Adrenal gland (tissue), 12 donors: ENCODE measurements around the gene ZP2. TPM values are rescaled to one million over a fixed set of nuclear protein-coding genes. Genes with fewer than 3 reads are reported as not detected.

Source experiments
- DNase-seq, 7 donors: peaks; one replicate each; pipeline ENCODE4 v3.0.0-alpha.2; 2019 to 2020
- H3K27ac ChIP-seq, 5 donors: fragments of 200-600 bp; sonication (generic) in 4 of 5; 1 replicate in 3 of 5; 2 replicates in 2 of 5; pipeline versions ENCODE4 v1.5.1 to v1.8.0; 2016 to 2020; ENCODE audit warnings: mild to moderate bottlenecking in 1 of 5
- H3K27me3 ChIP-seq: fragments of 200-600 bp; 2 replicates; pipeline ENCODE4 v1.8.0; 2021
- H3K36me3 ChIP-seq, 2 donors: fragments of 200-600 bp; replicated peaks in 1 of 2; 1 replicate in 1 of 2; 2 replicates in 1 of 2; pipeline versions ENCODE4 v1.5.1 to v1.8.0; 2018 to 2022
- H3K4me1 ChIP-seq, 2 donors: fragments of 200-600 bp; replicated peaks in 1 of 2; 1 replicate in 1 of 2; 2 replicates in 1 of 2; pipeline versions ENCODE4 v1.5.1 to v1.8.0; 2018 to 2021
- H3K4me3 ChIP-seq, 4 donors: fragments of 200-600 bp; sonication (generic) in 3 of 4; one replicate each; pipeline ENCODE4 v1.5.1; 2016 to 2018
- H3K9me3 ChIP-seq, 3 donors: fragments of 200-600 bp; sonication (generic) in 1 of 3; replicated peaks in 1 of 3; 1 replicate in 2 of 3; 2 replicates in 1 of 3; pipeline versions ENCODE4 v1.5.1 to v1.8.0; 2016 to 2021
- POLR2A ChIP-seq, 2 donors: fragments of 450-650 bp; IDR thresholded peaks; one replicate each; pipeline ENCODE4 v1.6.1; 2017; ENCODE audit warnings: antibody characterized with exemption in 2 of 2, mild to moderate bottlenecking in 2 of 2, moderate library complexity in 1 of 2
- WGBS, 4 donors: extraction: QIAGEN DNeasy Blood & Tissue Kit in 2 of 4; methylation state at CpG; one replicate each; pipeline versions ENCODE4 v1.1.5 to v1.1.7; 2013 to 2017; 5-methylcytosine and 5-hydroxymethylcytosine counted together
- intact Hi-C, 2 donors: fragments of 100-400 bp; cut with DNase I; formaldehyde crosslinking; loops; one replicate each; pipeline versions ENCODE4 v1.14.1 to v1.15.0; 2022 to 2023
- polyA plus RNA-seq, 3 donors: library from polyadenylated mRNA; stranded (reverse); fragments of 200-250 nt in 2 of 3; fragments of 350-450 nt in 1 of 3; fragmentation: Illumina TruSeq in 1 of 3; extraction: RNeasy Lipid Tissue Mini Kit (QIAGEN cat#74804) in 1 of 3; gene quantifications; one replicate each; pipeline ENCODE4 v1.2.3, GENCODE V29; 2013 to 2014
- total RNA-seq, 9 donors: library from RNA; depleted of rRNA in 4 of 9; stranded (reverse); fragments of >200 nt in 4 of 9; fragments of 120-200 nt in 1 of 9; fragmentation: NEBNext Ultra II Directional in 1 of 9; extraction: Animal tissue kit (Norgen Biotek cat#: 25700) in 1 of 9; gene quantifications; one replicate each; pipeline versions ENCODE4 v1.1.0 to v1.2.4, GENCODE V29; 2013 to 2023
- TF ChIP-seq, protein P1 (sequence below), 6 experiments: fragments of 450-650 bp in 4 of 6; fragments of 200-600 bp in 2 of 6; sonication (generic) in 1 of 6; IDR thresholded peaks; 1 replicate in 5 of 6; 2 replicates in 1 of 6; pipeline versions ENCODE4 v1.5.1 to v1.8.0; 2016 to 2021; ENCODE audit warnings: antibody characterized with exemption in 6 of 6, mild to moderate bottlenecking in 2 of 6, moderate library complexity in 1 of 6
- donor health status: healthy with polysubstance abuse.
- donor health status: Bipolar disorder and iron deficiency.
- donor health status: DM: yes; HTN: yes; CAD: no.
- donor health status: DM: no; HTN: no; CAD: no.
- donor health status: DM: no; HTN: no; CAD: no.
- donor health status: DM: yes; HTN: yes; CAD: no.

ZP2 gene
- total and polyA plus RNA-seq, 12 donors = not detected

DNA sequence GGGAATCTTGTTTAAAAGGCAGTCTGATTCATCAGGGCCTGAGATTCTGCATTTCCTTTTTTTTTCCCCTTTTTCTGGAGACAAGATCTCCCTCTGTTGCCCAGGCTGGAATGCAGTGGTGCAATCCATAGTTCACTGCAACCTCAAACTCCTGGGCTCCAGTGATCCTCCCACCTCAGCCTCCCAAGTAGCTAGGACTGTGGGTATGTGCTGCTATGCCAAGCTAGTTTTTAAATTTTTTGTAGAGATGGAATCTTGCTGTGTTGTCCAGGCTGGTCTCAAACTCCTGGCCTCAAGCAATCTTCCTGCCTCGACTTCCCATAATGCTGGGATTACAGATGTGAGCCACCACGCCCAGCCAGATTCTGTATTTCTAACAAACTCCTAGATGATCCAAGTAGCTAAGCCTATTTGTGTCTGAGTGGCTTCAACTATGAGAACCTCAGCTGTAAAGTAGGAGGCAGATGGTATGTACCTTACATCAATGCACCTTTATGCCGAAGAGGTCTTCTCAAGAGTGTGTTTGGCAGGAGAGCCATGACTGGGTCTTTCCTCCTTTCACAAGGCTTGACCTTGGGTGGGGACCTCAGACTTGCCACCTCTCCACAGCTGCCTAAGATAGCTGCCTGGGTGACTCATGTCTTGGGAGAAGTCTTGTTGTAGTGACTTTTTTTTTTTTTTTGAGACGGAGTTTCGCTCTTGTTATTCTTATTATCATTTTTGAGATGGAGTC, 42.0 kb downstream of the ZP2 start:
- no peak overlapping the region for H3K27ac ChIP-seq
- TF ChIP-seq, protein P1, sequence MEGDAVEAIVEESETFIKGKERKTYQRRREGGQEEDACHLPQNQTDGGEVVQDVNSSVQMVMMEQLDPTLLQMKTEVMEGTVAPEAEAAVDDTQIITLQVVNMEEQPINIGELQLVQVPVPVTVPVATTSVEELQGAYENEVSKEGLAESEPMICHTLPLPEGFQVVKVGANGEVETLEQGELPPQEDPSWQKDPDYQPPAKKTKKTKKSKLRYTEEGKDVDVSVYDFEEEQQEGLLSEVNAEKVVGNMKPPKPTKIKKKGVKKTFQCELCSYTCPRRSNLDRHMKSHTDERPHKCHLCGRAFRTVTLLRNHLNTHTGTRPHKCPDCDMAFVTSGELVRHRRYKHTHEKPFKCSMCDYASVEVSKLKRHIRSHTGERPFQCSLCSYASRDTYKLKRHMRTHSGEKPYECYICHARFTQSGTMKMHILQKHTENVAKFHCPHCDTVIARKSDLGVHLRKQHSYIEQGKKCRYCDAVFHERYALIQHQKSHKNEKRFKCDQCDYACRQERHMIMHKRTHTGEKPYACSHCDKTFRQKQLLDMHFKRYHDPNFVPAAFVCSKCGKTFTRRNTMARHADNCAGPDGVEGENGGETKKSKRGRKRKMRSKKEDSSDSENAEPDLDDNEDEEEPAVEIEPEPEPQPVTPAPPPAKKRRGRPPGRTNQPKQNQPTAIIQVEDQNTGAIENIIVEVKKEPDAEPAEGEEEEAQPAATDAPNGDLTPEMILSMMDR (IDR thresholded peaks at IDR 0.05) = no peak
- no peak for TF ChIP-seq POLR2A (IDR thresholded peaks at IDR 0.05)
- no peaks in the 10 kb centered on the region for H3K9me3 ChIP-seq
- no peak overlapping the region for H3K4me3 ChIP-seq
- H3K4me1 ChIP-seq = peaks cover 2 to 3% of the 10 kb centered on the region in 2 donors
- intact Hi-C loops = no loop called here
- WGBS, 4 donors = 76 to 85% (median 81%) methylated on average over 4 to 5 of the region's 5 CpGs
- H3K36me3 ChIP-seq = peaks cover 0 to 39% of the 10 kb centered on the region in 2 donors
- DNase-seq = peak in 1 of 7 donors; percentile 34
- H3K27me3 ChIP-seq = no peaks in the 10 kb centered on the region

DNA sequence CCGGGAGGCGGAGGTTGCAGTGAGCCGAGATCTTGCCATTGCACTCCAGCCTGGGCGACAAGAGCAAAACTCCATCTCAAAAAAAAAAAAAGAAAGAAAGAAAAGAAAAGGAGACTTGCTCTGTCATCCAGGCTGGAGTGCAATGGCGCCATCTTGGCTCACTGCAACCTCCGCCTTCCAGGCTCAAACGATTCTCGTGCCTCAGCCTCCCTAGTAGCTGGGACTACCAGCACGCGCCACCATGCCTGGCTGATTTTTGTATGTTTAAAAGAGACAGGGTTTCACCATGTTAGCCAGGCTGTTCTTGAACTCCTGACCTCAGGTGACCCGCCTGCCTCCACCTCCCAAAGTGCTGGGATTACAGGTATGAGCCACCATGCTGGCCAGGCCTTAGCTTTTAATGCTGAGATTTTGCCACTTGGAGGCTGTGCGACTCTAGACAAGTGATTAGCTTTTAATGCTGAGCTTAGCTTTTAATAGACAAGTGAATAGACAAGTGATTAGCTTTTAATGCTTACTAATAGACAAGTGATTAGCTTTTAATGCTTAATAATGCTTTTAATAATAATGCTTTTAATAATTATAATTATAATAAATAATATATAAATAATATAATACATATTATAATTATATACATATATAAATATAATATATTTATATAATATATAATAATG, 43.3 kb downstream of the ZP2 start:
- intact Hi-C loops = no loop called here
- H3K9me3 ChIP-seq = no peaks in the 10 kb centered on the region
- no peak for DNase-seq
- H3K4me3 ChIP-seq = no peak overlapping the region
- peaks cover 12 to 16% of the 10 kb centered on the region in 2 donors for H3K4me1 ChIP-seq
- H3K27me3 ChIP-seq = no peaks in the 10 kb centered on the region
- H3K36me3 ChIP-seq = peaks cover 0 to 35% of the 10 kb centered on the region in 2 donors
- 98% methylated on average over 12 of the region's 12 CpGs for WGBS, 4 donors
- TF ChIP-seq, protein P1 (IDR thresholded peaks at IDR 0.05) = no peak
- no peak for TF ChIP-seq POLR2A (IDR thresholded peaks at IDR 0.05)
- H3K27ac ChIP-seq = no peak overlapping the region

DNA sequence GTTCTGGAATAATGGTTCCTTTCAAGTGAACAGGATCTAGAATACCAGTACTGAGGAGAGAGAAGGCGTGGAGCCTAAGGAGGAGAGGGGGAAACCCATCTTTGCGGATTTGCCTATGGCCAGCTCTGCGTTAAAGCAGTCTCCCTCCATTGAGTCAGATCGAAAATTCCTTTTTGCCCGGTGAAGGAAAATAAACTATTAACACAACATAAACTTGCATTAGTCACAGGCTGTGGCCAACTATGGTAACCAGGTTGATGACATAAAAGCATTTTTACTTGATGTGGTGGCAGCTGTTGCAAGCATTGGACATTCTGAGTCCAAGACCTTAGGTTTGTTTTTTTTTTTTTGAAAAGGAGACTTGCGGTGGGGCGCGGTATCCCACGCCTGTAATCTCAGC, 44.0 kb downstream of the ZP2 start:
- no peaks in the 10 kb centered on the region for H3K9me3 ChIP-seq
- intact Hi-C loops = no loop called here
- no peak for TF ChIP-seq POLR2A (IDR thresholded peaks at IDR 0.05)
- TF ChIP-seq, protein P1 (IDR thresholded peaks at IDR 0.05) = no peak
- H3K27me3 ChIP-seq = no peaks in the 10 kb centered on the region
- no peak overlapping the region for H3K27ac ChIP-seq
- peaks cover 18 to 23% of the 10 kb centered on the region in 2 donors for H3K4me1 ChIP-seq
- no peak for DNase-seq
- WGBS, 4 donors = 96 to 99% (median 98%) methylated on average over 9 of the region's 9 CpGs
- no peak overlapping the region for H3K4me3 ChIP-seq
- H3K36me3 ChIP-seq = peaks cover 0 to 31% of the 10 kb centered on the region in 2 donors

DNA sequence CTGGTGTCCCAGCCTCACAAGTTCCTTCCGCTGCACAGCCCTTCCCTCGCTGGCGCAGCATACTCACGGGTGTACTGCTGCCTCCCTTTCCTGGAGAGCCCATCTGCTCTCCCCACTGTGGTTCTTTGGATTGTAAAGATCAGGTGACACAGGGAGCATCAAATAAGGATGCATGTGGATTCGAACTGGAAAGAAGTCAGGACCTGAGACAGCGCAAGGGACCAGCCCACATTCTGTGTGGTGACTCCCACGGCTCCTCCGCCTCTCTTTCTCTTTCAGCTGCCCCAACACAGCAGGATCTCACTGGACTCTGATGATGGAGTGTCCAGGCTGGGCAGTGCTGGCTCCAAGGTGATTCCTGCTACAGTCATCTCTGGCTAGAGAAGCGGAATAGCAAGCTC, 44.8 kb downstream of the ZP2 start:
- no peak for DNase-seq
- Histone ChIP-seq H3K27ac (no peak overlapping the region), H3K36me3 (peaks cover 0 to 23% of the 10 kb centered on the region in 2 donors), H3K9me3 (no peaks in the 10 kb centered on the region), H3K27me3 (no peaks in the 10 kb centered on the region), H3K4me3 (no peak overlapping the region), H3K4me1 (peaks cover 26 to 31% of the 10 kb centered on the region in 2 donors)
- 90 to 93% (median 91%) methylated on average over 6 to 9 of the region's 9 CpGs for WGBS, 4 donors
- intact Hi-C loops = no loop called here
- TF ChIP-seq, protein P1 (IDR thresholded peaks at IDR 0.05) = no peak
- no peak for TF ChIP-seq POLR2A (IDR thresholded peaks at IDR 0.05)
